H1 (cell line): ENCODE results near the gene SH3RF3. TPM values are rescaled to one million over a fixed set of nuclear protein-coding genes. Genes with fewer than 3 reads are reported as not detected.

Source experiments
- CTCF ChIA-PET: fragments of 300-600 bp; sonication (Branson Sonifier 250); formaldehyde crosslinking; loops from one replicate; lab custom pipeline; 2021; ENCODE audit not compliant: partially characterized antibody; lab: Charles Lee
- POLR2A ChIA-PET: fragments of 300-600 bp; sonication (Branson Sonifier 250); formaldehyde crosslinking; loops from one replicate; lab custom pipeline; 2021; ENCODE audit warnings: inconsistent platforms; ENCODE audit not compliant: partially characterized antibody; lab: Charles Lee
- DNase-seq, 2 experiments: peaks; one replicate each; pipeline versions ENCODE4 v3.0.0 to v3.0.0-alpha.2; 2010 to 2022; ENCODE audit warnings: low spot score in 2 of 2, low read depth in 1 of 2, mixed read lengths in 1 of 2
- FAIRE-seq: peaks from 2 replicates; lab custom pipeline; 2011; peaks lifted over from hg19 to GRCh38; lab: Jason Lieb, UNC
- H2AFZ ChIP-seq: 2 replicates; pipeline ENCODE4 v1.8.1; 2012; ENCODE audit warnings: low read length, inconsistent platforms
- H2AK5ac ChIP-seq: 2 replicates; pipeline ENCODE4 v1.6.1; 2013; ENCODE audit warnings: low read depth, low read length
- H2BK120ac ChIP-seq: replicated peaks from 2 replicates; pipeline ENCODE3; 2013; ENCODE audit warnings: low read depth, low read length, inconsistent platforms
- H2BK12ac ChIP-seq: 2 replicates; pipeline ENCODE4 v1.6.1; 2013; ENCODE audit warnings: low read depth, low read length
- H2BK15ac ChIP-seq: 2 replicates; pipeline ENCODE4 v1.6.1; 2013; ENCODE audit warnings: low read length
- H2BK20ac ChIP-seq: 2 replicates; pipeline ENCODE4 v1.6.1; 2013; ENCODE audit warnings: low read length
- H2BK5ac ChIP-seq: 2 replicates; pipeline ENCODE4 v1.6.1; 2013; ENCODE audit warnings: low read depth, low read length
- H3K14ac ChIP-seq: 2 replicates; pipeline ENCODE4 v1.6.1; 2013; ENCODE audit warnings: inconsistent platforms; ENCODE audit not compliant: insufficient read length
- H3K18ac ChIP-seq: 2 replicates; pipeline ENCODE4 v1.6.1; 2013; ENCODE audit warnings: low read length; ENCODE audit errors: extremely low read depth
- H3K23ac ChIP-seq: 2 replicates; pipeline ENCODE4 v1.6.1; 2013; ENCODE audit warnings: inconsistent platforms; ENCODE audit not compliant: insufficient read length
- H3K23me2 ChIP-seq: 2 replicates; pipeline ENCODE4 v1.6.1; 2013; ENCODE audit warnings: low read depth, low read length
- H3K27ac ChIP-seq: 2 replicates; pipeline ENCODE4 v1.6.1; 2011; ENCODE audit warnings: low read depth, low read length, inconsistent platforms
- H3K27me3 ChIP-seq, 4 experiments: replicated peaks in 1 of 4; 1 replicate in 1 of 4; 2 replicates in 3 of 4; pipeline versions ENCODE4 v1.6.1 to v1.8.1; 2011 to 2013; ENCODE audit warnings: low read length in 3 of 4, mild to moderate bottlenecking in 3 of 4, inconsistent platforms in 2 of 4, mixed read lengths in 2 of 4, moderate library complexity in 1 of 4; ENCODE audit not compliant: control insufficient read depth in 3 of 4, insufficient read depth in 3 of 4; ENCODE audit errors: extremely low read depth in 1 of 4
- H3K36me3 ChIP-seq, 4 experiments: 2 replicates each; pipeline versions ENCODE4 v1.6.1 to v1.8.1; 2011 to 2013; ENCODE audit warnings: mild to moderate bottlenecking in 4 of 4, low read length in 3 of 4, moderate library complexity in 2 of 4, control low read depth in 1 of 4, inconsistent platforms in 1 of 4; ENCODE audit not compliant: insufficient read depth in 4 of 4, control insufficient read depth in 2 of 4
- H3K4ac ChIP-seq: replicated peaks from 2 replicates; pipeline ENCODE3; 2013; ENCODE audit warnings: low read length, low read depth, mixed read lengths, inconsistent platforms; ENCODE audit not compliant: insufficient read length
- H3K4me1 ChIP-seq, 4 experiments: replicated peaks in 1 of 4; 1 replicate in 1 of 4; 2 replicates in 3 of 4; pipeline versions ENCODE4 v1.6.1 to v1.8.1; 2011 to 2013; ENCODE audit warnings: low read length in 3 of 4, inconsistent platforms in 2 of 4, mixed read lengths in 1 of 4; ENCODE audit not compliant: insufficient read depth in 4 of 4, control insufficient read depth in 3 of 4
- H3K4me2 ChIP-seq, 2 experiments: 2 replicates each; pipeline versions ENCODE4 v1.6.1 to v1.8.1; 2011 to 2013; ENCODE audit warnings: low read depth in 2 of 2, low read length in 2 of 2, control low read depth in 1 of 2, inconsistent platforms in 1 of 2, mild to moderate bottlenecking in 1 of 2; ENCODE audit not compliant: insufficient read depth in 1 of 2
- H3K4me3 ChIP-seq, 4 experiments: fragments of 200-600, 300-600 bp in 1 of 4; sonication (generic), shearing (Covaris generic), sonication (Bioruptor Twin) in 1 of 4; 2 replicates each; pipeline versions ENCODE4 v1.5.1 to v1.8.1; 2011 to 2016; ENCODE audit warnings: low read length in 4 of 4, low read depth in 3 of 4, control low read depth in 2 of 4, inconsistent platforms in 2 of 4, mild to moderate bottlenecking in 2 of 4, mixed read lengths in 1 of 4, moderate library complexity in 1 of 4; ENCODE audit not compliant: insufficient read depth in 2 of 4; ENCODE audit errors: extremely low read depth in 1 of 4
- H3K56ac ChIP-seq: replicated peaks from 2 replicates; pipeline ENCODE3; 2013; ENCODE audit warnings: low read depth, mild to moderate bottlenecking, mixed read lengths, low read length, inconsistent platforms; ENCODE audit not compliant: insufficient read length
- H3K79me1 ChIP-seq: 2 replicates; pipeline ENCODE4 v1.6.1; 2013; ENCODE audit warnings: low read depth, low read length, control low read depth
- H3K79me2 ChIP-seq, 2 experiments: 2 replicates each; pipeline versions ENCODE4 v1.6.1 to v1.8.1; 2012 to 2013; ENCODE audit warnings: low read length in 2 of 2, mild to moderate bottlenecking in 2 of 2, inconsistent platforms in 1 of 2; ENCODE audit not compliant: insufficient read depth in 2 of 2, control insufficient read depth in 1 of 2
- H3K9ac ChIP-seq, 4 experiments: replicated peaks in 1 of 4; 1 replicate in 1 of 4; 2 replicates in 3 of 4; pipeline versions ENCODE4 v1.6.1 to v1.8.1; 2011 to 2013; ENCODE audit warnings: low read depth in 3 of 4, low read length in 3 of 4, control low read depth in 2 of 4, mild to moderate bottlenecking in 2 of 4, moderate library complexity in 2 of 4, inconsistent platforms in 1 of 4; ENCODE audit errors: extremely low read depth in 1 of 4
- H3K9me3 ChIP-seq, 2 experiments: 2 replicates each; pipeline versions ENCODE4 v1.6.1 to v1.8.1; 2012 to 2013; ENCODE audit warnings: mild to moderate bottlenecking in 2 of 2, moderate library complexity in 2 of 2, control low read depth in 1 of 2, inconsistent platforms in 1 of 2, low read depth in 1 of 2, low read length in 1 of 2, mixed read lengths in 1 of 2; ENCODE audit not compliant: insufficient read depth in 2 of 2
- H4K20me1 ChIP-seq, 2 experiments: replicated peaks in 1 of 2; 2 replicates each; pipeline versions ENCODE3 to v1.8.1; 2011 to 2013; ENCODE audit warnings: inconsistent platforms in 2 of 2, low read length in 2 of 2, mild to moderate bottlenecking in 1 of 2; ENCODE audit not compliant: insufficient read depth in 2 of 2, control insufficient read depth in 1 of 2
- H4K5ac ChIP-seq: 2 replicates; pipeline ENCODE4 v1.6.1; 2013; ENCODE audit warnings: low read length, low read depth, mixed read lengths, inconsistent platforms; ENCODE audit not compliant: insufficient read length
- H4K8ac ChIP-seq: 2 replicates; pipeline ENCODE4 v1.8.0; 2013; ENCODE audit warnings: mild to moderate bottlenecking, moderate library complexity, low read length, inconsistent platforms; ENCODE audit not compliant: insufficient read depth; ENCODE audit errors: extremely low read depth
- H4K91ac ChIP-seq: replicated peaks from 2 replicates; pipeline ENCODE3; 2013; ENCODE audit warnings: low read length, mixed read lengths, inconsistent platforms; ENCODE audit not compliant: insufficient read length
- SP1 ChIP-seq: IDR thresholded peaks from 2 replicates; pipeline ENCODE4 v1.6.1; 2011; ENCODE audit warnings: low read depth, low read length
- WGBS, 2 experiments: shearing (Covaris generic) in 1 of 2; methylation state at CpG; one replicate each; pipeline versions ENCODE4 v1.1.6 to v1.1.7; 2013 to 2015; ENCODE audit warnings: low lambda C conversion rate in 2 of 2, mixed read lengths in 2 of 2, inconsistent platforms in 1 of 2, low coverage in 1 of 2, missing lambda C conversion rate in 1 of 2; ENCODE audit not compliant: insufficient replicate concordance in 2 of 2, insufficient coverage in 1 of 2, insufficient read length in 1 of 2; ENCODE audit errors: extremely low coverage in 1 of 2, missing lambda C conversion rate in 1 of 2; 5-methylcytosine and 5-hydroxymethylcytosine counted together
- polyA plus RNA-seq, 7 experiments: library from polyadenylated mRNA; depleted of rRNA in 3 of 7; stranded (reverse) in 5 of 7; unstranded in 2 of 7; fragments of >200 nt in 5 of 7; fragments of 200-250 nt in 2 of 7; gene quantifications; 1 replicate in 5 of 7; 2 replicates in 1 of 7; 4 replicates in 1 of 7; pipeline versions ENCODE4 v1.2.1 to v1.2.3, GENCODE V29; 2011 to 2013; ENCODE audit warnings: missing spikeins in 2 of 7, mixed read lengths in 2 of 7
- total RNA-seq: library from RNA; stranded (reverse); fragmentation: NEBNext Ultra II Directional; extraction: Animal tissue kit (Norgen Biotek cat#: 25700); gene quantifications from 2 replicates; pipeline ENCODE4 v1.2.1, GENCODE V29; 2021

SH3RF3 gene
- total and polyA plus RNA-seq, 2 of the 8 experiments (the other 6 are each of a cell fraction or from before 2014, with no cell fraction given), result 0.11 to 0.65 TPM

DNA sequence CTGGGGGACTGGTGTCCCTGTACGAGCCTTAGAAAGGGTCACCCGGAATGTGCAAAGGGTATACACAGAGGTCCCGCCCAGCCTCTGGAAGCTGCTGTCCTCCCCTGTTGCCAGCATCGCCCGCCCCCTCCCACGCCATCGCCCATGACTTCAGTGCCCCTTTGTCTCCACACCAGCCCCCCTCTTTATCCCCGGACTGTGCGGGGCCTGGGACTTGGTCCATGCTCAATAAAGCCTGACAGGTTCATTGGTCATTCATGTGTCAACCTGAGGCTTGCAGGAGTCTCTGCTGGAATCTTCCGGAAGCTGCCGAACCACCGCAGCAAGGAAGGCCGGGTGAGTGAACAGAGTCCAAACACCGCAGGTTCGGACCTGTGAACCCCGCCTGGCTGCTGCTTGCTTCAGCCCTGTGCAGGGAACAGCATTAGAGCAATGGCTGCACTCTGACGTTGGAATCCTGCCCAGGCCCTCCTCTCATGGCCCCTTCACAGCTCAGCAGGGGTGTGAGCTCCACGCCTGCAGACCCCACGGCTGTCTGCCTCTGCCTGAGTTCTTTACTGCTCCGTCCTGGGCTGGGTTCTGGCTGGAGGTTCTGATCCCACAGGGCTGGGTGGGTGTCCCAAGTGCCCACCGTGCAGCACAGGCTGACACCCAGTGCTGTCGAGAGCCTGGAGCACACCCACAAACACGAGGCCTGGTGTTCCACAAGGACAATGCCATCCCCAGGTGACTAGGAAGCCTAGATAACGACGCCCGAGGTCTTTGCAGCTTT is 388.3 kb downstream of the SH3RF3 start:
- Histone ChIP-seq H4K5ac (no peak overlapping the region), H2BK15ac (no peak overlapping the region), H4K8ac (peak overlapping the region; percentile 51; the same call in 1 of the 2 replicates), H3K27ac (no peak overlapping the region), H3K27me3 (no peaks in the 10 kb centered on the region), H3K23ac (no peak overlapping the region), H3K4me3 (no peak overlapping the region), H2BK5ac (no peak overlapping the region), H3K18ac (no peak overlapping the region; the same call in 1 of the 2 replicates), H2AK5ac (no peak overlapping the region), H3K79me1 (no peaks in the 10 kb centered on the region), H2BK20ac (no peak overlapping the region), H2BK120ac (no peak overlapping the region), H3K14ac (no peak overlapping the region), H3K56ac (no peak overlapping the region), H3K36me3 (no peaks in the 10 kb centered on the region), H4K91ac (no peak overlapping the region), H3K9ac (no peak overlapping the region), H3K23me2 (no peaks in the 10 kb centered on the region; the same call in 1 of the 2 replicates), H4K20me1 (peaks cover 0 to 4% of the 10 kb centered on the region in 2 experiments), H2BK12ac (no peak overlapping the region), H3K4ac (no peak overlapping the region), H3K79me2 (no peaks in the 10 kb centered on the region), H3K9me3 (no peaks in the 10 kb centered on the region), H2AFZ (no peak overlapping the region), H3K4me2 (no peak overlapping the region), H3K4me1 (no peaks in the 10 kb centered on the region)
- 86% methylated on average over 25 of the region's 26 CpGs; no CpG with 5 or more reads in 1 of the 2 experiments for WGBS, 2 experiments
- no peak for TF ChIP-seq SP1
- ChIA-PET POLR2A (interaction anchor here (0.6 kb wide), 1 partner anchor 298 kb away, joined by 3 read pairs; no protein-coding TSS in a partner anchor), CTCF (interaction anchor here (0.6 to 2.4 kb wide), 16 partner anchors 8 to 390 kb away, joined by 3 to 10 read pairs (median 4); no protein-coding TSS in a partner anchor)
- DNase-seq, result no peak
- no peak for FAIRE-seq
